WTC11 (cell line): ENCODE results near the gene FRS2.

ENCODE experiments used
- CTCF ChIP-seq: fragments of 200-600 bp; IDR thresholded peaks from 2 replicates; pipeline ENCODE4 v1.8.0; 2022; ENCODE audit warnings: antibody characterized with exemption
- HMGXB4 ChIP-seq: sonication (generic); formaldehyde crosslinking; IDR thresholded peaks from 2 replicates; pipeline ENCODE4 v1.8.1; 2023; ENCODE audit warnings: mild to moderate bottlenecking, moderate library complexity, missing genetic modification reagents
- MLX ChIP-seq: sonication (generic); formaldehyde crosslinking; IDR thresholded peaks from 2 replicates; pipeline ENCODE4 v1.8.1; 2023; ENCODE audit warnings: mild to moderate bottlenecking, missing genetic modification reagents, moderate library complexity
- ZNF121 ChIP-seq: sonication (generic); formaldehyde crosslinking; IDR thresholded peaks from 2 replicates; pipeline ENCODE4 v1.8.0; 2023; ENCODE audit warnings: missing genetic modification reagents

- no peak for TF ChIP-seq CTCF
- no peak for TF ChIP-seq ZNF121 (CRISPR knock-in tag)
- TF ChIP-seq HMGXB4 (CRISPR knock-in tag), result no peak
- TF ChIP-seq MLX, result no peak
These were observed 49.7 kb downstream of the FRS2 start for GRCh38 chr12:69519871-69520270.
